C4-2B (cell line): ENCODE results near the gene ANKMY1.

Source experiments
- H3K27ac ChIP-seq: fragments of 450-650 bp; 2 replicates; pipeline ENCODE4 v1.5.1; 2017
- ZFX ChIP-seq: fragments of 450-650 bp; IDR thresholded peaks from 2 replicates; pipeline ENCODE4 v1.6.1; 2017
- TF ChIP-seq, protein P1 (sequence below): fragments of 450-650 bp; conservative IDR thresholded peaks from 2 replicates; pipeline ENCODE4 v1.5.1; 2017; ENCODE audit warnings: mild to moderate bottlenecking

ANKMY1 gene

GRCh38 chr2:240594511-240595380 lies 37.0 kb upstream of the ANKMY1 start:
- H3K27ac ChIP-seq, result peak overlapping the region; percentile 57; the same call in 1 of the 2 replicates
- TF ChIP-seq, protein P1, sequence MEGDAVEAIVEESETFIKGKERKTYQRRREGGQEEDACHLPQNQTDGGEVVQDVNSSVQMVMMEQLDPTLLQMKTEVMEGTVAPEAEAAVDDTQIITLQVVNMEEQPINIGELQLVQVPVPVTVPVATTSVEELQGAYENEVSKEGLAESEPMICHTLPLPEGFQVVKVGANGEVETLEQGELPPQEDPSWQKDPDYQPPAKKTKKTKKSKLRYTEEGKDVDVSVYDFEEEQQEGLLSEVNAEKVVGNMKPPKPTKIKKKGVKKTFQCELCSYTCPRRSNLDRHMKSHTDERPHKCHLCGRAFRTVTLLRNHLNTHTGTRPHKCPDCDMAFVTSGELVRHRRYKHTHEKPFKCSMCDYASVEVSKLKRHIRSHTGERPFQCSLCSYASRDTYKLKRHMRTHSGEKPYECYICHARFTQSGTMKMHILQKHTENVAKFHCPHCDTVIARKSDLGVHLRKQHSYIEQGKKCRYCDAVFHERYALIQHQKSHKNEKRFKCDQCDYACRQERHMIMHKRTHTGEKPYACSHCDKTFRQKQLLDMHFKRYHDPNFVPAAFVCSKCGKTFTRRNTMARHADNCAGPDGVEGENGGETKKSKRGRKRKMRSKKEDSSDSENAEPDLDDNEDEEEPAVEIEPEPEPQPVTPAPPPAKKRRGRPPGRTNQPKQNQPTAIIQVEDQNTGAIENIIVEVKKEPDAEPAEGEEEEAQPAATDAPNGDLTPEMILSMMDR, result no peak
- no peak for TF ChIP-seq ZFX

DNA sequence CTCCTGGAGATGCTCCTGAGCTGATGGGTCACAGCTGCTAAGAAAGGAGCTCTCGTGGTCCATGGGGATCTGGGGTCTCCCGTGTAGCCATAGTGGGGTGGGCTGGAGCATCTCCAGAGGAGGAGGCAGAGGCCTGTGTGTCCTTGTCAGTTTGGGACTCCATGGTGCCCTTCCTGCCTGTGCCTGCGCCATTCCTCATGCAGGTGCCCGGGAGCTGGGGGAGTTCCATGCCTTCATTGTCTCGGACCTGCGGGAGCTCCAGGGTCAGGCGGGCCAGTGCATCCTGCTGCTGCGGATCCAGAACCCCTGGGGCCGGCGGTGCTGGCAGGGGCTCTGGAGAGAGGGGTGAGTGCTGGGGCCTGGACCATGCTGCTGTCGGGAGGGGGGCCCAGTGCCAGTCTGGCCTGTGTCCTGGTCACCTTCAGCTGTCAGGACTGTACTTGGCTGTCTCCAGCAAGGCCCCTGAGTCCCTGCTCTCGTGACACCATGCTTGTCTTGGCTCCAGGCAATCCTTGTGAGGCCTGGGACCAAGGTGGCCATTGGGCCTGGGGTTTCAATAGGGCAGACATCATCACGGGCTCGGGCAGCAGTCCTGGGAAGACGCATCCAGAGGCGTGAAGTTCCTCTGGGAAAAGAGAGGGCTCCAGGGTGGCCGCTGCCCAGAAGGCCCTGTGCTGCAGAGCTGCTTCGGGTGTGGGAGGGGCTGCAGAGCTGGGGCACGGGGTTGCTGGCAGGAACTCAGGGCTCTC lies 36.1 kb upstream of the ANKMY1 start:
- TF ChIP-seq, protein P1, result no peak
- TF ChIP-seq ZFX, result no peak
- no peak overlapping the region for H3K27ac ChIP-seq

DNA sequence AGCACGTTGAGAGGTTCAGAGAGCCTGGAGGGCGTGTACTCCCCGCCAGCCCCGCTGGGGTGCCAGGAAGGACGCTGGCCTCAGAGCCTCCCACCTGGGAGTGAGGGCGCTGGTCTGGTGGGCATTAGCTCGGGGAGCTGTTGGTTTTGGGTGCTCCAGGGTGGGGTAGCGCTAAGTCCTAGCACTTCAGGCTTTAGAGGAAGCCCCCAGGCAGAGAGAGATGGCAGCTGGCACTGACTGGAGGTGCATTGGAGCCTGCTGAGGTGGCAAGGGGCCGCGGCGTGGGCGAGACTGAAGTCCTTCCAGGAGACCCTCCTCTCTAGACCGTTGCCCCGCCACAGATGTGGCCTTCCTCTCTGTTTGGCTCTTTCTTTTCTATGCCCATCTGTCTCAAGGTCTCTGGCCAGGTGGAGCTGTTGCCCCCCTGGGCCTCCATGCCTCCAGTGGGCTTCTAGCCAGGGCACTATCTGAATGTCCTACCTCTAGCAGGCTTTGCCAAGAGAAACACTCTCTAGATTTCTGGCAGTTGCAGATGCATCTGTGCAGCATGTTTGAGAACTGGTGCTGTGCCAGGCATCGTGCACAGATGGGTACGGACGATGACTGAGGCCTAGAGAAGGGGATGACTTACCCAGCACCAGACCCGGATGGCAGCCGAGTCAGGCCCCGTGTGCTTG lies 35.4 kb upstream of the ANKMY1 start:
- H3K27ac ChIP-seq, result no peak overlapping the region
- TF ChIP-seq, protein P1, result no peak
- TF ChIP-seq ZFX, result no peak

- TF ChIP-seq, protein P1, result no peak
- TF ChIP-seq ZFX, result no peak
- no peak overlapping the region for H3K27ac ChIP-seq
Observed at GRCh38 chr2:240591784-240592183, 34.0 kb upstream of the ANKMY1 start.

DNA sequence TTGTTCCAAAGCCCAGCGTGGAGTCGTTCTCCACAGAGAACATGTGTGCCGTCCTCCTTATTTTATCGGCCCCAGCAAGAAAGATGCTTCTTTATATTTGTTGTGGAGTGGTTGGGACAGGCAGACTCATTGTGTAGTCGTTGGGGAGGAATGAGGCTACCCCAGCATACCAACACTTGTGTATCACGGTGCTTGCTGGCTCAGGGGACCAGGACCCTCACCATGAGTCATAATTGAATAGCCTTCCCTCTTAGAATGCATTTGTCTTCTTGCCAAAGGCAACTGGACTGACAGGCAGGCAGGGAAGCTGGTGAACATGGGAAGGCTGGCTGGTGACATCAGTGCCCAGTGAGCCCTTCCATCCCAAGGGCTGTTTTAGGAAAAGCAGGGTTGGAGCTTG lies 33.4 kb upstream of the ANKMY1 start:
- no peak for TF ChIP-seq ZFX
- TF ChIP-seq, protein P1, result no peak
- H3K27ac ChIP-seq, result no peak overlapping the region

- TF ChIP-seq, protein P1, result no peak
- TF ChIP-seq ZFX, result no peak
- no peak overlapping the region for H3K27ac ChIP-seq
Observed at GRCh38 chr2:240590681-240591111, 32.9 kb upstream of the ANKMY1 start.
